Measurements from ENCODE around the gene UBE2K.

- no peak for TF ChIP-seq CTCF (IDR thresholded peaks at IDR 0.05)
- TF ChIP-seq EZH2 (IDR thresholded peaks at IDR 0.05; ENCODE audit: borderline replicate concordance, insufficient read depth, low read depth, low read length, poor library complexity, severe bottlenecking) = no peak
These were observed 52.3 kb downstream of the UBE2K start for GRCh38 chr4:39750216-39750615.
